ENCODE measurements around the gene SYNGAP1.

DNA sequence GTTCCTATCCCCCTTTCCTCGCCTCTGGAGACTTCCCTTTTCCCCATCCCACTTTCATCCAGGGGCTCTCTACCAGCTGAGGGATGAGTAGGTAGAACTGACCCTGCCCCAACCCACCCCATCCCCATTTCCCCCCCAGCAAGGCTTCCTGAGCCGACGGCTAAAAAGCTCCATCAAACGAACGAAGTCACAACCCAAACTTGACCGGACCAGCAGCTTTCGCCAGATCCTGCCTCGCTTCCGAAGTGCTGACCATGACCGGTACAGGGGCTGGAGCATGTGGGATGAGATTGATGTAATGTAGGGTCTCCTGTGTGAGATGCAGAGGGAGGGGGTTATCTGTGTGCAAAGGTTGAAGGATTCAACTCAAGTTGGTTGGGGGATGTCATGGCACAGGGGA is 12.7 kb downstream of the SYNGAP1 start:
- TF ChIP-seq, protein P1, sequence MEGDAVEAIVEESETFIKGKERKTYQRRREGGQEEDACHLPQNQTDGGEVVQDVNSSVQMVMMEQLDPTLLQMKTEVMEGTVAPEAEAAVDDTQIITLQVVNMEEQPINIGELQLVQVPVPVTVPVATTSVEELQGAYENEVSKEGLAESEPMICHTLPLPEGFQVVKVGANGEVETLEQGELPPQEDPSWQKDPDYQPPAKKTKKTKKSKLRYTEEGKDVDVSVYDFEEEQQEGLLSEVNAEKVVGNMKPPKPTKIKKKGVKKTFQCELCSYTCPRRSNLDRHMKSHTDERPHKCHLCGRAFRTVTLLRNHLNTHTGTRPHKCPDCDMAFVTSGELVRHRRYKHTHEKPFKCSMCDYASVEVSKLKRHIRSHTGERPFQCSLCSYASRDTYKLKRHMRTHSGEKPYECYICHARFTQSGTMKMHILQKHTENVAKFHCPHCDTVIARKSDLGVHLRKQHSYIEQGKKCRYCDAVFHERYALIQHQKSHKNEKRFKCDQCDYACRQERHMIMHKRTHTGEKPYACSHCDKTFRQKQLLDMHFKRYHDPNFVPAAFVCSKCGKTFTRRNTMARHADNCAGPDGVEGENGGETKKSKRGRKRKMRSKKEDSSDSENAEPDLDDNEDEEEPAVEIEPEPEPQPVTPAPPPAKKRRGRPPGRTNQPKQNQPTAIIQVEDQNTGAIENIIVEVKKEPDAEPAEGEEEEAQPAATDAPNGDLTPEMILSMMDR (conservative IDR thresholded peaks at IDR 0.05 in 1 of 2, IDR thresholded peaks at IDR 0.05 in 1 of 2; ENCODE audit: extremely low read depth in 1 of 2, insufficient read depth in 1 of 2, low read depth in 1 of 2, low read length in 2 of 2) = no peak
- no peak for TF ChIP-seq EZH2 (IDR thresholded peaks at IDR 0.05; ENCODE audit: borderline replicate concordance, low read length)

Data from mammary epithelial cell (primary cell).